OCI-LY3 (cell line): ENCODE data around the gene EHD3.

Experiments used
- EZH2phosphoT487 ChIP-seq: fragments of 200-600 bp; shearing (Covaris generic); IDR thresholded peaks from 2 replicates; pipeline ENCODE4 v1.6.1; 2018; ENCODE audit warnings: antibody characterized with exemption, mixed run types, low read depth
- TF ChIP-seq, protein P1 (sequence below): fragments of 200-600, 300-600 bp; sonication (generic); IDR thresholded peaks from 2 replicates; pipeline ENCODE4 v1.5.1; 2014; ENCODE audit warnings: antibody characterized with exemption, low read length, low read depth

DNA sequence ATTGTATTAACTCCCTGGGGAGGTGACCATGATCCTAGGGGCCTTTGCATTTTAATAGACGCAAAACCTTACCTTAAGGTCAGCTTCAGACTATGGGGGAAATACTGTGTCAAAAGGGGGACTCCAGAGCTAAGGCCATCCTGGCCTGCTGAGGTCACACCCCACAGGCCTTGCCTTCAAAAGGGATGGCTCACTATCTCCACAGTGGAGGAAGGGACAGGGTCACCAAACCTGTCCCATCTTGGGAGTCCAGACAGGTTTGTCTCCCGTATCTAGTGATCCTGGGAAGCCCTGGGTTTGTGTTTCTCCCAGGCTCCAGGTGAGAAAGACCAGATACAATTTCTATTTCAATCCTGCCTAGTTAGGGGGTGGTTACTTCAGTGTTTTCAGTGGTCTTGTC, 41.6 kb upstream of the EHD3 start:
- no peak for TF ChIP-seq EZH2phosphoT487
- TF ChIP-seq, protein P1, sequence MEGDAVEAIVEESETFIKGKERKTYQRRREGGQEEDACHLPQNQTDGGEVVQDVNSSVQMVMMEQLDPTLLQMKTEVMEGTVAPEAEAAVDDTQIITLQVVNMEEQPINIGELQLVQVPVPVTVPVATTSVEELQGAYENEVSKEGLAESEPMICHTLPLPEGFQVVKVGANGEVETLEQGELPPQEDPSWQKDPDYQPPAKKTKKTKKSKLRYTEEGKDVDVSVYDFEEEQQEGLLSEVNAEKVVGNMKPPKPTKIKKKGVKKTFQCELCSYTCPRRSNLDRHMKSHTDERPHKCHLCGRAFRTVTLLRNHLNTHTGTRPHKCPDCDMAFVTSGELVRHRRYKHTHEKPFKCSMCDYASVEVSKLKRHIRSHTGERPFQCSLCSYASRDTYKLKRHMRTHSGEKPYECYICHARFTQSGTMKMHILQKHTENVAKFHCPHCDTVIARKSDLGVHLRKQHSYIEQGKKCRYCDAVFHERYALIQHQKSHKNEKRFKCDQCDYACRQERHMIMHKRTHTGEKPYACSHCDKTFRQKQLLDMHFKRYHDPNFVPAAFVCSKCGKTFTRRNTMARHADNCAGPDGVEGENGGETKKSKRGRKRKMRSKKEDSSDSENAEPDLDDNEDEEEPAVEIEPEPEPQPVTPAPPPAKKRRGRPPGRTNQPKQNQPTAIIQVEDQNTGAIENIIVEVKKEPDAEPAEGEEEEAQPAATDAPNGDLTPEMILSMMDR = no peak
